SK-N-SH treated with all-trans-retinoic acid at 6 μM for 48 hours (cell line): ENCODE data around the gene CP.
A peak's percentile ranks its signal among the peaks of the same experiment; 100 is the strongest.

Experiments
- ATAC-seq: fragments of 200-7000 bp; cut with Tn5 transposase; 3 replicates; pipeline ENCODE4 v1.9.1; 2020; ENCODE audit warnings: mild to moderate bottlenecking, moderate library complexity
- ARNTL ChIP-seq: fragments of 450-650 bp; formaldehyde crosslinking; IDR thresholded peaks from 2 replicates; pipeline ENCODE4 v1.5.0; 2020; ENCODE audit warnings: low read depth, mild to moderate bottlenecking, moderate library complexity, borderline replicate concordance
- BACH2 ChIP-seq: fragments of 250-450 bp; sonication (Bioruptor Pico); IDR thresholded peaks from 2 replicates; pipeline ENCODE4 v1.9.0; 2021; ENCODE audit warnings: mild to moderate bottlenecking, borderline replicate concordance
- CREB5 ChIP-seq: fragments of 250-450 bp; sonication (Bioruptor Pico); IDR thresholded peaks from 2 replicates; pipeline ENCODE4 v1.5.1; 2020; ENCODE audit warnings: low read depth, mild to moderate bottlenecking, moderate library complexity
- CSDC2 ChIP-seq: fragments of 250-450 bp; sonication (Bioruptor Pico); IDR thresholded peaks from 2 replicates; pipeline ENCODE4 v1.5.0; 2020; ENCODE audit warnings: mild to moderate bottlenecking, moderate library complexity
- CSRNP3 ChIP-seq: fragments of 250-450 bp; sonication (Bioruptor Pico); IDR thresholded peaks from 2 replicates; pipeline ENCODE4 v1.5.1; 2021; ENCODE audit warnings: mild to moderate bottlenecking, moderate library complexity
- GLIS3 ChIP-seq: fragments of 250-450 bp; sonication (Bioruptor Pico); IDR thresholded peaks from 2 replicates; pipeline ENCODE4 v1.5.0; 2020; ENCODE audit warnings: mild to moderate bottlenecking, moderate library complexity
- ISL1 ChIP-seq: fragments of 250-450 bp; sonication (Bioruptor Pico); IDR thresholded peaks from 2 replicates; pipeline ENCODE4 v2.1.2; 2022; ENCODE audit warnings: mild to moderate bottlenecking, moderate library complexity
- PPARA ChIP-seq: fragments of 250-450 bp; sonication (Bioruptor Pico); IDR thresholded peaks from 2 replicates; pipeline ENCODE4 v1.5.0; 2020; ENCODE audit warnings: mild to moderate bottlenecking, borderline replicate concordance
- RARB ChIP-seq: fragments of 250-450 bp; sonication (Bioruptor Pico); IDR thresholded peaks from 2 replicates; pipeline ENCODE4 v1.8.0; 2021; ENCODE audit warnings: mild to moderate bottlenecking, moderate library complexity
- SNAI2 ChIP-seq: fragments of 250-450 bp; sonication (Bioruptor Pico); IDR thresholded peaks from 2 replicates; pipeline ENCODE4 v1.5.0; 2020; ENCODE audit warnings: mild to moderate bottlenecking, moderate library complexity
- TCF4 ChIP-seq: fragments of 250-450 bp; sonication (Bioruptor Pico); IDR thresholded peaks from 2 replicates; pipeline ENCODE4 v1.8.0; 2021; ENCODE audit warnings: mild to moderate bottlenecking, moderate library complexity, borderline replicate concordance
- TOX ChIP-seq: fragments of 250-450 bp; sonication (Bioruptor Pico); IDR thresholded peaks from 2 replicates; pipeline ENCODE4 v1.8.0; 2021; ENCODE audit warnings: mild to moderate bottlenecking, moderate library complexity, borderline replicate concordance
- TSHZ2 ChIP-seq: fragments of 250-450 bp; sonication (Bioruptor Pico); IDR thresholded peaks from 2 replicates; pipeline ENCODE4 v1.5.0; 2020; ENCODE audit warnings: mild to moderate bottlenecking, moderate library complexity
- ZC3H10 ChIP-seq: fragments of 250-450 bp; sonication (Bioruptor Pico); IDR thresholded peaks from 2 replicates; pipeline ENCODE4 v1.5.1; 2021; ENCODE audit warnings: mild to moderate bottlenecking, moderate library complexity
- ZFP30 ChIP-seq: fragments of 450-650 bp; formaldehyde crosslinking; IDR thresholded peaks from 2 replicates; pipeline ENCODE4 v1.5.0; 2022; ENCODE audit warnings: mild to moderate bottlenecking, moderate library complexity
- ZNF565 ChIP-seq: fragments of 450-650 bp; formaldehyde crosslinking; conservative IDR thresholded peaks from 2 replicates; pipeline ENCODE4 v1.5.0; 2020; ENCODE audit warnings: low read depth, mild to moderate bottlenecking, moderate library complexity
- ZNF70 ChIP-seq: fragments of 450-650 bp; formaldehyde crosslinking; IDR thresholded peaks from 2 replicates; pipeline ENCODE4 v1.5.0; 2020; ENCODE audit warnings: mild to moderate bottlenecking, moderate library complexity
- ZNF8 ChIP-seq: fragments of 450-650 bp; formaldehyde crosslinking; IDR thresholded peaks from 2 replicates; pipeline ENCODE4 v1.5.0; 2020; ENCODE audit warnings: mild to moderate bottlenecking, moderate library complexity
- TF ChIP-seq, protein P1 (sequence below): fragments of 250-450 bp; sonication (Bioruptor Pico); IDR thresholded peaks from 2 replicates; pipeline ENCODE4 v1.8.0; 2020; ENCODE audit warnings: mild to moderate bottlenecking, moderate library complexity, borderline replicate concordance
- TF ChIP-seq, protein P2 (sequence below): fragments of 250-450 bp; sonication (Bioruptor Pico); IDR thresholded peaks from 2 replicates; pipeline ENCODE4 v1.8.0; 2021; ENCODE audit warnings: low read depth, mild to moderate bottlenecking, moderate library complexity, borderline replicate concordance

Gene CP

DNA sequence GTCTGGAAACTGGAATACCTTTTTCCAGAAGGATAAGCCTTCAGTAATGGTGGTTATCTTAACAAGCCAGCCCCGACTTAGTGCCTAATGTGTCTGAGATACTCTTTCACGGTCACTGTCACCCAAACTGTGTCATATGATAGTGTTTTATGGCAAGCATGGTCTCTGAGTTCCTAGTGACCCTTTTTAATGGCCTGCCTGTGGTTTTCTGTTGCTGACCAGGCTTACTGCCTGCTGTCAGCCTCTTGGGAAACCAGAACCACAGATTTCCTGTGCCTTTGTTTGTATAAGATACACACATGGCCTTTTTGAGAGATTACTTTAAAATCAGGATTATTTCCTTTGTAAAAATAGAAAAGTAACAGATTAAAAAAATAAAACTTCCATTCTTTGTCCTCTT lies 69.8 kb downstream of the CP start (continued):
- TF ChIP-seq CREB5 (CRISPR knock-in tag) (no peak), ISL1 (CRISPR knock-in tag) (0 out of 2 replicates have a peak, but pooled peaks have one; percentile 9), TCF4 (peak; percentile 59; the same call in 1 of the 2 replicates), SNAI2 (no peak)
- TF ChIP-seq, all 23 proteins: peak for 3

- TF ChIP-seq PPARA (CRISPR knock-in tag) (no peak), RARB (CRISPR knock-in tag) (no peak), ZNF70 (no peak), ARNTL (CRISPR knock-in tag) (no peak), ZC3H10 (CRISPR knock-in tag) (no peak), SNAI2 (no peak), TCF4 (no peak), ZNF8 (no peak), GLIS3 (CRISPR knock-in tag) (no peak), BACH2 (no peak), ZFP30 (no peak), CSRNP3 (no peak), TSHZ2 (CRISPR knock-in tag) (no peak), ISL1 (CRISPR knock-in tag) (no peak)
- TF ChIP-seq, protein P1, sequence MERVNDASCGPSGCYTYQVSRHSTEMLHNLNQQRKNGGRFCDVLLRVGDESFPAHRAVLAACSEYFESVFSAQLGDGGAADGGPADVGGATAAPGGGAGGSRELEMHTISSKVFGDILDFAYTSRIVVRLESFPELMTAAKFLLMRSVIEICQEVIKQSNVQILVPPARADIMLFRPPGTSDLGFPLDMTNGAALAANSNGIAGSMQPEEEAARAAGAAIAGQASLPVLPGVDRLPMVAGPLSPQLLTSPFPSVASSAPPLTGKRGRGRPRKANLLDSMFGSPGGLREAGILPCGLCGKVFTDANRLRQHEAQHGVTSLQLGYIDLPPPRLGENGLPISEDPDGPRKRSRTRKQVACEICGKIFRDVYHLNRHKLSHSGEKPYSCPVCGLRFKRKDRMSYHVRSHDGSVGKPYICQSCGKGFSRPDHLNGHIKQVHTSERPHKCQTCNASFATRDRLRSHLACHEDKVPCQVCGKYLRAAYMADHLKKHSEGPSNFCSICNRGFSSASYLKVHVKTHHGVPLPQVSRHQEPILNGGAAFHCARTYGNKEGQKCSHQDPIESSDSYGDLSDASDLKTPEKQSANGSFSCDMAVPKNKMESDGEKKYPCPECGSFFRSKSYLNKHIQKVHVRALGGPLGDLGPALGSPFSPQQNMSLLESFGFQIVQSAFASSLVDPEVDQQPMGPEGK, result no peak
Measured at GRCh38 chr3:149150436-149150835, 71.2 kb downstream of the CP start.

GRCh38 chr3:149145974-149146373 lies 75.7 kb downstream of the CP start:
- TF ChIP-seq ISL1 (CRISPR knock-in tag) (no peak), TOX (CRISPR knock-in tag) (no peak), CSDC2 (no peak), ZNF565 (CRISPR knock-in tag) (no peak)
- TF ChIP-seq, all 23 proteins: peak for 0
- ATAC-seq, result no peak

More at GRCh38 chr3:149150436-149150835, 71.2 kb downstream of the CP start:
- no peak for ATAC-seq

- ATAC-seq, result no peak
- TF ChIP-seq ZNF8 (no peak), PPARA (CRISPR knock-in tag) (no peak), CSDC2 (no peak), TOX (CRISPR knock-in tag) (no peak), ISL1 (CRISPR knock-in tag) (no peak), TSHZ2 (CRISPR knock-in tag) (no peak)
- TF ChIP-seq, protein P2, sequence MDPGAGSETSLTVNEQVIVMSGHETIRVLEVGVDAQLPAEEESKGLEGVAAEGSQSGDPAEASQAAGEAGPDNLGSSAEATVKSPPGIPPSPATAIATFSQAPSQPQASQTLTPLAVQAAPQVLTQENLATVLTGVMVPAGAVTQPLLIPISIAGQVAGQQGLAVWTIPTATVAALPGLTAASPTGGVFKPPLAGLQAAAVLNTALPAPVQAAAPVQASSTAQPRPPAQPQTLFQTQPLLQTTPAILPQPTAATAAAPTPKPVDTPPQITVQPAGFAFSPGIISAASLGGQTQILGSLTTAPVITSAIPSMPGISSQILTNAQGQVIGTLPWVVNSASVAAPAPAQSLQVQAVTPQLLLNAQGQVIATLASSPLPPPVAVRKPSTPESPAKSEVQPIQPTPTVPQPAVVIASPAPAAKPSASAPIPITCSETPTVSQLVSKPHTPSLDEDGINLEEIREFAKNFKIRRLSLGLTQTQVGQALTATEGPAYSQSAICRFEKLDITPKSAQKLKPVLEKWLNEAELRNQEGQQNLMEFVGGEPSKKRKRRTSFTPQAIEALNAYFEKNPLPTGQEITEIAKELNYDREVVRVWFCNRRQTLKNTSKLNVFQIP, result no peak
Measured at GRCh38 chr3:149145356-149145755, 76.3 kb downstream of the CP start.
